Colonic mucosa (tissue), 4 donors: Measurements from ENCODE around the gene DAB1. TPM values are rescaled to one million over a fixed set of nuclear protein-coding genes. Genes with fewer than 3 reads are reported as not detected.

ENCODE experiments used
- DNase-seq: peaks from one replicate; pipeline ENCODE4 v3.0.0-alpha.2; 2020
- H3K27ac ChIP-seq: fragments of 200-600 bp; one replicate; pipeline ENCODE4 v1.8.0; 2021
- H3K27me3 ChIP-seq: fragments of 200-600 bp; one replicate; pipeline ENCODE4 v1.8.0; 2021
- H3K36me3 ChIP-seq: fragments of 200-600 bp; one replicate; pipeline ENCODE4 v1.8.0; 2021
- H3K4me1 ChIP-seq: fragments of 200-600 bp; one replicate; pipeline ENCODE4 v1.8.0; 2021; ENCODE audit warnings: mild to moderate bottlenecking
- H3K4me3 ChIP-seq: fragments of 200-600 bp; one replicate; pipeline ENCODE4 v1.8.0; 2021
- H3K9ac ChIP-seq, 2 donors: one replicate each; pipeline ENCODE4 v1.7.0; 2013; ENCODE audit warnings: control low read depth in 2 of 2, low read depth in 2 of 2, low read length in 2 of 2
- H3K9me3 ChIP-seq: fragments of 200-600 bp; one replicate; pipeline ENCODE4 v1.8.0; 2021
- CTCF ChIP-seq: fragments of 200-600 bp; IDR thresholded peaks from one replicate; pipeline ENCODE4 v1.8.0; 2022; ENCODE audit warnings: antibody characterized with exemption, mild to moderate bottlenecking
- intact Hi-C: fragments of 100-400 bp; cut with DNase I; formaldehyde crosslinking; loops from one replicate; pipeline ENCODE4 v1.14.1; 2022
- total RNA-seq, 2 donors: library from RNA; stranded (reverse); fragmentation: NEBNext Ultra II Directional in 1 of 2; extraction: Animal tissue kit (Norgen Biotek cat#: 25700) in 1 of 2; gene quantifications; one replicate each; pipeline ENCODE4 v1.2.1, GENCODE V29; 2021
- donor health status: healthy.
- donor health status: DM: no; HTN: no; CAD: no.
- donor health status: DM: no; HTN: no; CAD: no.

DAB1 gene
- total RNA-seq, 2 donors from 2014 or later: 0.42 TPM; not detected in 1

- Histone ChIP-seq H3K36me3 (no peaks in the 10 kb centered on the region), H3K27me3 (no peaks in the 10 kb centered on the region), H3K9ac (no peak overlapping the region), H3K4me1 (no peaks in the 10 kb centered on the region), H3K9me3 (no peaks in the 10 kb centered on the region), H3K27ac (no peak overlapping the region), H3K4me3 (no peak overlapping the region)
- no peak for DNase-seq
- TF ChIP-seq CTCF: no peak
- intact Hi-C loops: no loop called here
Observed at GRCh38 chr1:57447551-57447950, 23.7 kb upstream of the DAB1 start.

GRCh38 chr1:57443004-57443403 lies 19.1 kb upstream of the DAB1 start:
- Histone ChIP-seq H3K36me3 (no peaks in the 10 kb centered on the region), H3K27me3 (no peaks in the 10 kb centered on the region), H3K4me1 (no peaks in the 10 kb centered on the region), H3K9ac (no peak overlapping the region), H3K27ac (no peak overlapping the region), H3K4me3 (no peak overlapping the region), H3K9me3 (no peaks in the 10 kb centered on the region)
- no peak for DNase-seq
- intact Hi-C loops: no loop called here
- no peak for TF ChIP-seq CTCF

- Histone ChIP-seq H3K9ac (no peak overlapping the region), H3K27ac (no peak overlapping the region), H3K9me3 (no peaks in the 10 kb centered on the region), H3K27me3 (no peaks in the 10 kb centered on the region), H3K4me1 (no peaks in the 10 kb centered on the region), H3K36me3 (no peaks in the 10 kb centered on the region), H3K4me3 (no peak overlapping the region)
- intact Hi-C loops: no loop called here
- DNase-seq: no peak
- no peak for TF ChIP-seq CTCF
Observed at GRCh38 chr1:57440096-57440495, 16.2 kb upstream of the DAB1 start.

- TF ChIP-seq CTCF: no peak
- H3K36me3 ChIP-seq: no peaks in the 10 kb centered on the region
- no peak overlapping the region for H3K4me3 ChIP-seq
- H3K27me3 ChIP-seq: no peaks in the 10 kb centered on the region
- no peaks in the 10 kb centered on the region for H3K9me3 ChIP-seq
- no peaks in the 10 kb centered on the region for H3K4me1 ChIP-seq
- no peak overlapping the region for H3K27ac ChIP-seq
- no peak overlapping the region for H3K9ac ChIP-seq
- intact Hi-C loops: no loop called here
- no peak for DNase-seq
Observed at GRCh38 chr1:57431400-57431799, 7.5 kb upstream of the DAB1 start.

GRCh38 chr1:57424231-57425027 lies 569 bp upstream of the DAB1 start:
- H3K27me3 ChIP-seq: peaks cover 34% of the 10 kb centered on the region
- no peak for DNase-seq
- intact Hi-C loops: no loop called here

More at GRCh38 chr1:57424231-57425027, 569 bp upstream of the DAB1 start:
- Histone ChIP-seq H3K27ac (no peak overlapping the region), H3K4me3 (peak overlapping the region; percentile 11), H3K4me1 (no peaks in the 10 kb centered on the region), H3K9me3 (no peaks in the 10 kb centered on the region), H3K9ac (no peak overlapping the region), H3K36me3 (no peaks in the 10 kb centered on the region)
- no peak for TF ChIP-seq CTCF
